RPMI7951 (cell line): ENCODE measurements around the gene OCIAD1. TPM values are rescaled to one million over a fixed set of nuclear protein-coding genes. Genes with fewer than 3 reads are reported as not detected.
"Not testable (repeated sequence)": the region's sequence is repeated elsewhere in the genome, so short reads cannot be mapped to it uniquely, and the experiment has no call there.

Experiments
- DNase-seq: peaks from one replicate; pipeline ENCODE4 v3.0.0-alpha.2; 2012; ENCODE audit warnings: low read depth
- total RNA-seq: library from RNA; depleted of rRNA; stranded (reverse); fragments of >200 nt; shearing (Covaris generic); gene quantifications from 2 replicates; pipeline ENCODE4 v1.2.3, GENCODE V29; 2014

Gene OCIAD1
- total RNA-seq, 1 experiment from 2014 or later = 139 TPM

DNA sequence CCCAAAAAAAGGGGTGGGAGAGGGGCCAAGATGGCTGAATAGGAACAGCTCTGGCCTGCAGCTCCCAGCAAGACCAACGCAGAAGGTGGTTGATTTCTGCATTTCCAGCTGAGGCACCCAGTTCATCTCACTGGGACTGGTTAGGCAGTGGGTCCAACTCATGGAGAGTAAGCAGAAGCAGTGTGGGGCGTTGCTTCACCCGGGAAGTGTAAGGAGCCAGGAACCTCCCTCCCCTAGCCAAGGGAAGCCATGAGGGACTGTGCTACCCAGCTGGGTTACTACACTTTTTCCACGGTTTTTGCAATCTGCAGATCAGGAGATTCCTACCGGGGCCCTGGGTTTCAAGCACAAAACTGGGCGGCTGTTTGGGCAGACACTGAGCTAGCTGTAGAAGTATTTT is 13.9 kb upstream of the OCIAD1 start:
- DNase-seq = no peak

DNA sequence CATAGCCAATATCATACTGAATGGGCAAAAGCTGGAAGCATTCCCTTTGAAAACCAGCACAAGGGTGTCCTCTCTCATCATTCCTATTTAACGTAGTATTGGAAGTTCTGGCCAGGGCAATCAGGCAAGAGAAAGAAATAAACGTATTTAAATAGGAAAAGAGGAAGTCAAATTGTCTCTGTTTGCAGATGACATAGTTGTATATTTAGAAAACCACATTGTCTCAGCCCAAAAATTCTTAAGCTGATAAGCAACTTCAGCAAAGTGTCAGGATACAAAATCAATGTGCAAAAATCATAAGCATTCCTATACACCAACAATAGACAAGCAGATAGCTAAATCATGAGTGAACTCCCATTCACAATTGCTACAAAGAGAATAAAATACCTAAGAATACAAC is 9.5 kb upstream of the OCIAD1 start:
- not testable (repeated sequence) for DNase-seq

DNA sequence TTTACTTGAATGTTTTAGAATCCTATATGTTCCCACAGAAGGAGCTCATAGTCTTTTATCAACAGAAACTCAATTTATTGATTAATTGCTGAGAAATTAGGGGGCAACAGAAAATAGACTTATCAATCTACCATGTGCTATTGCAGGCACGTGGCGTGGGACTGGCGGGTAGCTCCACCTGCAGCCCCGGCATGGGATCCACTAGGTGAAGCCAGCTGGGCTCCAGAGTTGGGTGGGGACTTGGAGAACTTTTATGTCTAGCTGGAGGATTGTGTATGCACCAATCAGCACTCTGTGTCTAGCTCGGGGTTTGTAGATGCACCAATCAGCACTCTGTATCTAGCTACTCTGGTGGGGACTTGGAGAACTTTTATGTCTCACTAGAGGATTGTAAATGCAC is 3.3 kb upstream of the OCIAD1 start:
- no peak for DNase-seq

DNA sequence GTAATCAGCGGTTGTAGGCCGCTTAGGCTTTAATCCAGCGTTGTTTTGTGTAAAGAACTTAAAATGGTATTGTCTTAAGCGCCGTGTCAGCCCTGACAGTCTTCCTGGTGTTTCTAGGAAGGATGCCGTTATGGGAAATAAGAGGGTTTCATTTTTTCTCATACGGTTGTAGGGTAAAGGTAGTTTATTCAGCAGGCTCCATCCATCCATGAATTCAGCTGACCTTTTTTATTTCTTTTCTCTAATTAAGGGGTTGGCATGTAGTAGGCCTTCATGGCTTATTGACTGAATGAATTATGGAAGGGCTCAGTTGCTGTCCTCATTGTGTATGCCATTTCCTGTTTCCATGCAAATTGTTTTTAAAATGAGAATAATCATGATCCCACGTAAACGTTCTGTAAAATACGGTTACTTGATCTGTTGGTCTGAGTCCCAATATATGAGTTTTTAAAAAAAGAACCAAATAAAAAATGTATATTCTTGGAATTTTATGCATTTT is 693 bp downstream of the OCIAD1 start:
- peak; percentile 6 for DNase-seq

DNA sequence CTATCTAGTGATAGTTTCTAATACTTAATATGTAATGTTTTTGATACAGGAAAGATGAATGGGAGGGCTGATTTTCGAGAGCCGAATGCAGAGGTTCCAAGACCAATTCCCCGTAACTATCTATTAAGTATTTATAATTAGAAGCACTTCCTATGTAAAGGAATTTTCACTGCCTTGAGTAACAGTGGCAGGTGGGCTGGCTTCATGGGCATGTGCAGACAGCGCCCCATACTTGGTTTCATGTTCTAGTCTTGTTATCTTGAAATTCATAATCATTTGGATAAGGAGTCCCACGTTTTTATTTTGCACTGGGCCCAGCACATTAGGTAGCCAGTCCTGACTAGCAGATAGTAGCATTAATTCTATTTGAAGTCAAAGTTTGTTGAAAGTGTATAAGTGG is 1.7 kb downstream of the OCIAD1 start:
- DNase-seq = no peak

DNA sequence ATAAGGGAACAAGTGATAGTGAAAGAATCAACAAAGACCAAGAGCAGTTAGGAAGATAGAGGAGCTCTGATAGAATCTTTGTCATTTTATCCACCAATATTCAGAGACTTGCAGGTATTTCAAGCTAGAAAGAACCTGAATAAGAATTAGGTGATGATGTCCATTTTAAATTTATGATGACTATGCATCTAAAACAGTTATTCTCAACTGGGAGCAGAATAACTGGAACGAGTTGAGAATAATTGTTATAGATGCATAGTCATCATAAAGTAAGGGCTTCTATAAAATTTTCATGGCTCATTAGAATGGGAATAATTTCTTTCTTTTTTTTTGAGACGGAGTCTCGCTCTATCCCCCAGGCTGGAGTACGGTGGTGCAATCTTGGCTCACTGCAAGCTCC is 5.8 kb downstream of the OCIAD1 start:
- no peak for DNase-seq

DNA sequence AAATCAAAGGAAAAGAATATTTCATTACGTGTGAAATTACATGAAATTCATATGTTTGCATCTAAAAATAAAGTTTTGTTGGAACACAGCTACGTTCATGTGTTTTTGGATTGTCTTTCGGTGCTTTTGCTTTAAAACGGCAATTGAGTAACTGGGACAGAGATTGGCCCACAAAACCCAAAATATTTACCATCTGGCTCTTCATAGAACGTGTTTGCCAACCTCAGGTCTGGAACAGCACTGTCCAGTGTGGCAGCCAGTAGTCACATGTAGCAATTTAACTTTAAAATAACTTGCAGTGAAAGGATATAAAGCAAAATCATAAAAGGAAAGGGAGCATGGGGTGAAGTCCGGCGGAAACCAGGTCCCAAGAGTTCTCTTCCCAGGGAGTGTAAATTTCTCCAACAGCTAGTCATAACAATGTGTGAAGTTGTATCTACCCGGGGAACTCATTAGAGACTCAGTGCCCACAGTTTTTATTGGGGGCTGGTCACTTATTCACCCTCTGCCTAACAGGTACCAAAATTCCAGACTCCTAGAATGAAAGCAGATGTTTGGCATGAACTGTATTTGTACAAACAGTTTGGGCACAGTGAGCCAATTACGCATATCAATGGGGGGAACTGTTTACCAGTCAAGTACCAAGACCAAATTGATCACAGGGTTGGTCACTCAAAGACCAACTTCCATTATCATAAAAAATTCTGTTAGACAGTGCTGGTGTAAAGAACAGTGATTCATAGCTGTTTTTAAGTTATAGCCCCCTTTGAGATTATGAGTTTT is 10.3 kb downstream of the OCIAD1 start:
- DNase-seq = no peak

DNA sequence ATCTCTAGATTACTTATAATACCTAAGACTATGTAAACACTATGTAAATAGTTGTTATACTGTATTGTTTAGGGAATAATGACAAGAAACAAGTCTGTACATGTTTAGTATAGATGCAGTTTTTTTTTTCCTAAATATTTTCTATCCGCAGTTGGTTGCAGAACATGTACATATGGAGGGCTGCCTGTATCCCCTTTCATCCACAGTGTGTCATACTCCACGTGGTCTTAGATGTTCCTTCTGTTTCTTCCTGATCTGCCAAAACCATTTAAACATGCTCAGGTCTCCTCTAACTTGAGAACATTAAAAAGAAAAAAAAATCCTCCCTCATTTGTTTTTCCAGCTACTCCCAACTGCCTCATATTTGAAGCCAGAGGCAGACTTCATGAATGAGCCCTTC is 14.0 kb downstream of the OCIAD1 start:
- no peak for DNase-seq

DNA sequence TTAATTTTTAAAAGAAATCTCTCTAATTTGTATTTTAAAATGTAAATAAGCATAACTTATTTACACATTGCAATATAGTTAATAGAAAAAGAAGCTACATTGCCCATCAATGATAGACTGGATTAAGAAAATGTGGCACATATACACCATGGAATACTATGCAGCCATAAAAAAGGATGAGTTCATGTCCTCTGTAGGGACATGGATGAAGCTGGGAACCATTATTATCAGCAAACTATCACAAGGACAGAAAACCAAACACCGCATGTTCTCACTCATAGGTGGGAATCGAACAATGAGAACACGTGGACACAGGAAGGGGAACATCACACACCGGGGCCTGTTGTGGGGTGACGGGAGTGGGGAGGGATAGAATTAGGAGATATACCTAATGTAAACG is 17.9 kb downstream of the OCIAD1 start:
- DNase-seq = not testable (repeated sequence)

DNA sequence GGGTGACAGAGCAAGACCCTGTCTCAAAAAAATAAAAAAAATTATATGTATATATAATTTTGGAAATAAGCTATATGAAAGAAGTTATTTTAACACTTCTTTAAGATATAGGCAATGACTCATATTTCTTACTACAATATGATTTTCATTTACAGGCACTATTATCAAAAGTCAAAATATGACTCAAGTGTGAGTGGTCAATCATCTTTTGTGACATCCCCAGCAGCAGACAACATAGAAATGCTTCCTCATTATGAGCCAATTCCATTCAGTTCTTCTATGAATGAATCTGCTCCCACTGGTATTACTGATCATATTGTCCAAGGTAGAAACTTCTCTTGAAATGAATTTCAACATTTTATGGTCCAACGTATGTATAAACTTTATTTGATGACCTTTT is 20.8 kb downstream of the OCIAD1 start:
- no peak for DNase-seq

DNA sequence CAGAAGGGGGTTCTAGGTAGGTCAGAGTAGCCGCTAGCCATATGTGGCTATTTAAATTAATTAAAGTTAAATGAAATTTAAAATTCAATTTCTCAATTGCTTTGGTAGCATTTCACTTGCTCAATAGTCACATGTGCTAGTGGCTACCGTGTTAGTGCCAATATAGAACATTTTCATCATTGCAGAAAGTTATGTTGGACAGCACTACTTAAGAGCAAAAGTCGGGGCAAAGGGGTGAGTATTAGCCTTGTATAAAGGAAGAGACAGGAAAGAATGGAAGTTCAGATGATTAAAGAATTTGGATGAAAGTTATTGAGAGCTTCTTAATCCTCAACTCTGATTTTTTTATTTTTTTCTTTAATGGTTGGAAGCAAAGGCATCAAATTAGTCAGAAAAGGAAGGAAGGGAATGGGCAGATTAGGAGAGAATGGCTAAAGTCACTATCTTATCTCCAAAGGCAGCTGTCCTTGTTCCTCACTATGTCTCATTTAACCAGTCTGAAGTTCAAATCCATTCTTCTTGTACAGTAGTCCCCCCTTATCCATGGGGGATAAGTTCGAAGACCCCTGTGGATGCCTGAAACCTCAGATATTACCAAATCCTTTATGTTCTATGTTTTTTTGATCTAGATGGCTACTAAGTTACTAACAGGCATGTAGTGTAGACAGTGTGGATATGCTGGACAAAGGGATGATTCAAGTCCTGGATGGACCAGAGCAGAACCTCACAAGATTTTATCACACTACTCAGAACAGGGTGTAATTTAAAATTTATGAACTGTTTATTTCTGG is 22.9 kb downstream of the OCIAD1 start:
- DNase-seq = no peak

DNA sequence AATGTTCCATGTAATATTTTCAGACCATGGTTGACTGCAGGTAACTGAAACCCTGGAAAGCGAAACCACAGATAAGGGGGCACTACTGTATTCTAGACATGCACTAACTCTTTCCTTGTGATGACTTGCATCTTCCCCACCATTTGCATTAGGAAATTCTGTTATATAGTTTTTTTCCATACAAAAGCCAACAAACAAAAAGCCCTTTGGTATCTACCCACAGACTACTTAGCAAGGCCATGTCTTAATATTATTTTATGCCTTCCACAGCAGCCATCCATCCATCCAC is 23.5 kb downstream of the OCIAD1 start:
- no peak for DNase-seq

DNA sequence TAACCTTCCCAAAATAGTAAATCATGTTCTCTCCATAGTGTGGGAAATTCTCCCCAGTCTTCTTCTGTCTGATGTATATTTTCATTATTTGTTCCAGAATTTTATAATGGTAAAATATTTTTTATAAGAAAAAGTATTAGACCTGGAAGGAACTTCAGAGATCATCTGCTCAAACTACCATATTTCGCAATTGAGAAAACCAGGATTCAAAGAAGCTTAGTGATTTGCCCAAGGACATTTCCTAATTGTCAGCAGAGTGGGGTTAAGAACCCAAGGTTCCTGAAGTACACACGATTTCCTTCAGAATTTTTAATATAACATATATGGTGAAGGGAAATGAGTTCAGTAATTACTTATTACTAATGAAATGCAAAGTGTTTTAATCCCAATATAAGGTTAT is 24.1 kb downstream of the OCIAD1 start:
- DNase-seq = no peak

DNA sequence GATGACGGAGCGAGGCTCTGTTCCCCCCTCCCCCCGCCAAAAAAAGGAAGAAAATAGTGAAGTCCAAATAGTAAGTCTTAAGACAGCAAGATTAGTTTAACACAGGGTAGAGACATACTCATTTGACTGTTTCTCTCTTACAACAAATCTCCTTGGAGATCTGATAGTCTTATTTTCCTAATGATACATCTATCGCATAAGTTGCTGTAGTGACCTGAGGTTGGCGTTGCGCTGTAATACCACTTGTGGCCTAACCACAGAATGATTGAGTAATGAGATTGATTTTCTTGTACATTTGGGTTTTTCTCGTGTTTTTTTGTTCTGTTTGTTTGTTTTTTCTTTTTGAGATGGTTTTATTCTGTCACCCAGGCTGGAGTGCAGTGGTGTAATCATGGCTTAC is 27.2 kb downstream of the OCIAD1 start:
- no peak for DNase-seq

DNA sequence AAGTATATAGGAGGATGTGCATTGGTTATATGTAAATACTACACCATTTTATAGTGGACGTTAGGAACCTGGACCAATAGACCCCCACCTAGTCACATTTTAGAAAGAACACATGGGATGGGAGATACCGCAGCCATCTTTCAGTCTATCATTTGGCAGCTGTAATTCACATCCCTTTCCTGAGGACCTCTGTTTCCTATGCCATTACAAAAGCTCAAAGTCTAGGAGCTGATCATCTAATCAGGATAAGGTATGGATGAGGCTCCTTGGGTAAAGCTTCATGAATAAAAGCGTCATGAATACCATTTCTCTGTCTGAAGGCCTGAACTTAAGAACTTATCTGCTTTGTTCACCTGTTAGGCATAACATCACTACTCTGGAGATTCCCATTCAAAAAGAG is 31.1 kb downstream of the OCIAD1 start:
- no peak for DNase-seq

DNA sequence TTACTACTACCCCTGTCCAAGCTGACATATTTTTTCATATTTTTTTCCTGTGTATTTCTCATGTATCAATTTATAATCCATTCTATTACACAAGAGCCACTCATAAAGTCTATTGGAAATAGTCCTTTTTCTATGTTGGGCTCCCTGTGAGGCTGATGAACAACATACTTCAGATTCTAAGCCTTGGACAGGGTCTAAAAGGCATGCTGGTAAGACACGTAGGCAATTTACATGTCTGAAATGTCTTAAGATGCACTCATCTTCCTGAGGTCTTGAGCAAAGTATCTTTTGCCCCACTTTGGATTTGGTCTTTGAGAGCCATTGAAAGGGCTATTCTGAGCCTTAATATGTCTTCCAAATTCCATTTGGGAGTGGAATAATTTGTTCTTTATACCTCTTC is 31.8 kb downstream of the OCIAD1 start:
- no peak for DNase-seq

DNA sequence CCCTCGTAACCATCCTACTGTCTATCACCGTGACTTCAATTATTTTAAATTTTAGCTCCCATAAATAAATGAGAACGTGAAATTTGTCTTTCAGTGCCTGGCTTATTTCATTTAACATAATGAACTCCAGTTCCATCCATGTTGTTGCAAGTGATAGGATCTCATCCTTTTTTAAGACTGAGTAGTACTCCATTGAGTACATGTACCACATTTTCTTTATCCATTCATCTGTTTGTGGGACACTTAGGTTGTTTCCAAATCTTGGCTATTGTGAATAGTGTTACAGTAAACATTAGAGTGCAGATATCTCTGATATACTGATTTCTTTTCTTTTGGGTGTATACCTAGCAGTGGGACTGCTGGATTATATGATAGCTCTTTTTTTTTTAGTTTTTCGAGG is 32.8 kb downstream of the OCIAD1 start:
- no peak for DNase-seq

DNA sequence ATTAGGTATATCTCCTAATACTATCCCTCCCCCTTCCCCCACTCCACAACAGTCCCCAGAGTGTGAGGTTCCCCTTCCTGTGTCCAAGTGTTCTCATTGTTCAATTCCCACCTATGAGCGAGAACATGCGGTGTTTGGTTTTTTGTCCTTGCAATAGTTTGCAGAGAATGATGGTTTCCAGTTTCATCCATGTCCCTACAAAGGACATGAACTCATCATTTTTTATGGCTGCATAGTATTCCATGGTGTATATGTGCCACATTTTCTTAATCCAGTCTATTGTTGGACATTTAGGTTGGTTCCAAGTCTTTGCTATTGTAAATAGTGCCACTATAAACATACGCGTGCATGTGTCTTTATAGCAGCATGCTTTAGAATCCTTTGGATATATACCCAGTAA is 33.8 kb downstream of the OCIAD1 start:
- not testable (repeated sequence) for DNase-seq

DNA sequence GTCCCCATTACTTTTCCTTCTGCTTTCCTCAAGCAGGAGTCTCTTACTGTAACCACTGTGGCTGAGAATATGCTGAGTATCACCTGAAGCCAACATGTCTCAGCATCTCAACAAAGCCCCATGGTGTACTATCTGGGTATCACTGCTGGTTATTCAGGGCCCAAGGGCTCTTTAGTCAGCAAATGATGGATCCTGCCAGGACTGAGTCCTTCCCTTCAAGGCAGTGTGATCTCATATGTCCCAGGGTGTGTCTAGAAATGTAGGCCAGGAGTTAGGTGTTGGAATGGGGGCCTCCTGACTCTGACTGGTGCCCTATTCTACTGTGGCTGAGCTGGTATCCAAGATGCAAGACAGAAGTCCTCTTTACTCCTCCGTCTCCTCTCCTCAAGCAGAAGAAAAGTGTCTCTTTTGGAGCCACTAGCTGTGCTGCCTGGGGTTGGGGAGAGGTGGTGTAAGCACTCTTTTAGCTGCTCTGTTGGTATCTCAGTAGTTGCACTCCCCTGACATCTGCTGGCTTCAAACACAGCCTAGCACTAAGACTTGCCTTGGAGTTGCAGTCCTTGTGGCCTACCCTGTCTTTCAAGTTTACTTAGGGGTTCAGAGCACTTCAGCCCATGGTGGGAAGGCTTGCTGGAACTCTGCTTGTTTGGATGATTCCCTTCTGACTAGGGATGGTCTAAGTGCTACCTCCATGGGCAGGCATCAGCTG is 47.1 kb downstream of the OCIAD1 start:
- no peak for DNase-seq

DNA sequence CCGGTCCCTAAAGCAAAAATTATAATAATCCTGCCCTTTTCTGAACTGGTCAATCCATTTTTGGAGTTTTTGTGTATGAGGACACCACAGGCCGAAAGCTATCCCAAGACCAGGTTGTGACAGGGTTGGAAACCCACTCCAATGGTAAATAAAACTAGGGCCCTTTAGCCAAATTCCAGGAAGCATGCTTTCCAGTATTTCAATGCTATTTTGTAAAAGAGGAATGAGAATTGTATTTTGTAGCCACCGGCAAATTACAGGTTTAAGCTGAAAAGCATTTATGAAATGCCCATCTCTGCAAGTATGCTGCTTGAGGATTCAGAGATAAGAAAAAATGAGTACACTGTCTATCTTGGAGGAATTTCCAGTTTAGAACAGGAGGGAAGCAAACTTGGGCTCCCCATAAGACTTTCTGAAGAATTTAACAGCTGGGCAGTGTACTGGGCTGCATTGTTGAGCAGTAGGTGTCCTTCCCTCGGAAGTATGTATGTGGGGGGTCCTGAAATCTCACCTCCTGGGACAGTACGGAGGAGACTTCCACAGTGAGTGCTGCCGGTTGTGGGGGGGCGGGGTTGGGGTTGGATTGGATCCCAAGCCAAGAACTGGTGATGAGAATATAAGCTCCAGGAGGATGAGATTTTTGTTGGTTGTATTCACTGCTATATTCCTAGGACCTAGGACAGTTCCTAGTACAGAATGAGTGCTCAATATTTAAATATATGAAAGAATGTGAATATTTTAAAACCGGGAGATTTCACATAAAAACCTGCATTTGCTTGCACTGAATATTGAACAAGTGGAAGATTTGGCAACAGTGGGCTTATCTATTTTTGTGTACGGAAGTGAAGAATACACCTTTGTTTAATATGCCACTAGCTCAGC is 48.9 kb downstream of the OCIAD1 start:
- DNase-seq = no peak

DNA sequence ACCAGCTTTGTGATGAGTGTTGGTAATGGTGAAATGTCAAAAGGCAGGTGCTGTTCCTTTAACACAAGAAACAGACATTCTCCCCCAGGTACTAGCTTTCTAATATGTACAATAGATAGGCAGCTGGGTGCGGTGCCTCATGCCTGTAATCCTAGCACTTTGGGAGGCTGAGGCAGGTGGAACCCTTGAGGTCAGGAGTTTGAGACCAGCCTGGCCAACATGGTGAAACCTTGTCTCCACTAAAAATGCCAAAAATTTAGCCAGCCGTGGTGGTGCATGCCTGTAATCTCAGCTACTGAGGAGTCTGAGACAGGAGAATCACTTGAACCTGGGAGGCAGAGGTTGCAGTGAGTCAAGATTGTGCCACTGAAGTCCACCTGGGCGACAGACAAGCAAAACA is 50.8 kb downstream of the OCIAD1 start:
- DNase-seq = not testable (repeated sequence)

DNA sequence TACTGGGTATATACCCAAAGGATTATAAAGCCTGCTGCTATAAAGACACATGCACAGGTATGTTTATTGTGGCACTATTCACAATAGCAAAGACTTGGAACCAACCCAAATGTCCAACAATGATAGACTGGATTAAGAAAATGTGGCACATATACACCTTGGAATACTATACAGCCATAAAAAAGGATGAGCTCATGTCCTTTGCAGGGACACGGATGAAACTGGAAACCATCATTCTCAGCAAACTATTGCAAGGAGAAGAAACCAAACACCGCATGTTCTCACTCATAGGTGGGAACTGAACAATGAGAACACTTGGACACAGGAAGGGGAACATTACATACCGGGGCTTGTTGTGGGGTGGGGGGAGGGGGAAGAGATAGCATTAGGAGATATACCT is 58.9 kb downstream of the OCIAD1 start:
- DNase-seq = not testable (repeated sequence)
